Astrocyte (in vitro differentiated cells and primary cell): ENCODE results near the gene BST1. TPM values are rescaled to one million over a fixed set of nuclear protein-coding genes. Genes with fewer than 3 reads are reported as not detected.

Experiments
- DNase-seq: peaks from one replicate; pipeline ENCODE4 v3.0.0-alpha.2; 2010; ENCODE audit warnings: low read depth
- FAIRE-seq: peaks from 2 replicates; lab custom pipeline; 2011; peaks lifted over from hg19 to GRCh38; lab: Jason Lieb, UNC
- H2AFZ ChIP-seq: 2 replicates; pipeline ENCODE4 v1.6.0; 2012; ENCODE audit warnings: low read depth, low read length, inconsistent platforms
- H3K27ac ChIP-seq: 2 replicates; pipeline ENCODE4 v1.5.1; 2011; ENCODE audit warnings: low read depth, low read length, inconsistent platforms
- H3K27me3 ChIP-seq: 2 replicates; pipeline ENCODE4 v1.6.0; 2011; ENCODE audit warnings: low read length, inconsistent platforms; ENCODE audit not compliant: insufficient read depth
- H3K36me3 ChIP-seq: 2 replicates; pipeline ENCODE4 v1.5.1; 2011; ENCODE audit warnings: low read length, inconsistent platforms; ENCODE audit not compliant: insufficient read depth
- H3K4me1 ChIP-seq: 2 replicates; pipeline ENCODE4 v1.5.1; 2011; ENCODE audit warnings: low read length, inconsistent platforms; ENCODE audit not compliant: insufficient read depth
- H3K4me2 ChIP-seq: 2 replicates; pipeline ENCODE4 v1.6.0; 2012; ENCODE audit warnings: low read length, inconsistent platforms
- H3K4me3 ChIP-seq: 2 replicates; pipeline ENCODE4 v1.5.1; 2011; ENCODE audit warnings: low read depth, mild to moderate bottlenecking, low read length, inconsistent platforms; ENCODE audit not compliant: insufficient read depth
- H3K79me2 ChIP-seq: 2 replicates; pipeline ENCODE4 v1.6.0; 2012; ENCODE audit warnings: mild to moderate bottlenecking, low read length, inconsistent platforms; ENCODE audit not compliant: insufficient read depth
- H3K9ac ChIP-seq: 2 replicates; pipeline ENCODE4 v1.6.0; 2012; ENCODE audit warnings: mild to moderate bottlenecking, low read length, inconsistent platforms
- H3K9me3 ChIP-seq: 2 replicates; pipeline ENCODE4 v1.5.1; 2012; ENCODE audit warnings: low read depth, mild to moderate bottlenecking, low read length, inconsistent platforms; ENCODE audit not compliant: insufficient read depth
- H4K20me1 ChIP-seq: 2 replicates; pipeline ENCODE4 v1.6.0; 2012; ENCODE audit warnings: low read length, inconsistent platforms; ENCODE audit not compliant: insufficient read depth
- H3K27ac Mint-ChIP-seq: one replicate; pipeline ENCODE4 v1.8.0; 2021; ENCODE audit warnings: mild to moderate bottlenecking, mixed read lengths; ENCODE audit not compliant: unreplicated experiment
- H3K27me3 Mint-ChIP-seq: one replicate; pipeline ENCODE4 v1.8.0; 2021; ENCODE audit warnings: low read depth, mixed read lengths; ENCODE audit not compliant: unreplicated experiment
- H3K36me3 Mint-ChIP-seq: one replicate; pipeline ENCODE4 v1.8.0; 2021; ENCODE audit warnings: low read depth, mixed read lengths; ENCODE audit not compliant: unreplicated experiment
- H3K4me1 Mint-ChIP-seq: one replicate; pipeline ENCODE4 v1.8.0; 2021; ENCODE audit warnings: low read depth, mixed read lengths; ENCODE audit not compliant: unreplicated experiment
- H3K4me3 Mint-ChIP-seq: one replicate; pipeline ENCODE4 v1.8.0; 2021; ENCODE audit warnings: mild to moderate bottlenecking, moderate library complexity, mixed read lengths; ENCODE audit not compliant: unreplicated experiment
- H3K9me3 Mint-ChIP-seq: one replicate; pipeline ENCODE4 v1.8.0; 2021; ENCODE audit warnings: mild to moderate bottlenecking, mixed read lengths; ENCODE audit not compliant: unreplicated experiment
- EZH2 ChIP-seq: IDR thresholded peaks from 2 replicates; pipeline ENCODE4 v1.6.1; 2012; ENCODE audit warnings: mild to moderate bottlenecking, low read length, inconsistent platforms; ENCODE audit not compliant: insufficient read depth
- total RNA-seq: library from RNA; stranded (reverse); gene quantifications from 2 replicates; pipeline ENCODE4 v1.2.1, GENCODE V29; 2021
- TF ChIP-seq, protein P1 (sequence below): IDR thresholded peaks from 2 replicates; pipeline ENCODE4 v1.5.1; 2011; ENCODE audit warnings: low read depth, mild to moderate bottlenecking, inconsistent platforms, low read length, moderate library complexity; ENCODE audit not compliant: insufficient read depth

Gene BST1
- total RNA-seq, 1 donor from 2014 or later, result 24.5 TPM

DNA sequence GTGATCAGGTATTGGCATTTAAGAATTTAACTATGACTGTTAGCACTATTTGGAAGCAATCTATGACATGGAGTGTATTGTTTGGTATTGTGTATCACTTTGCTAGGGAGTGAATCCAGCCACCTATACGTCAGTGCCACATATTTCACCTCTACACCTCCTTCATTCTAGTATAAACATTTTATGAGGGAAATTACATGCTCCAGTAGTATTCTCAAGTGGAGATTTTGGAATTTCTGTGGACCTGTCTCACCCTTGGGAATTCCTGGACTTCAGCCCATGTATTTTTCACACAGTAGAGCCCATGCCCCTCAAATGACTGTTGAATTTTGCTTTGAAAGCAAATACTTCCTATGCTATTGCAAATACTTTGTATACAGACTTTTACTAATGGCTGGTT, 11.3 kb downstream of the BST1 start:
- peak; percentile 23 for FAIRE-seq

DNA sequence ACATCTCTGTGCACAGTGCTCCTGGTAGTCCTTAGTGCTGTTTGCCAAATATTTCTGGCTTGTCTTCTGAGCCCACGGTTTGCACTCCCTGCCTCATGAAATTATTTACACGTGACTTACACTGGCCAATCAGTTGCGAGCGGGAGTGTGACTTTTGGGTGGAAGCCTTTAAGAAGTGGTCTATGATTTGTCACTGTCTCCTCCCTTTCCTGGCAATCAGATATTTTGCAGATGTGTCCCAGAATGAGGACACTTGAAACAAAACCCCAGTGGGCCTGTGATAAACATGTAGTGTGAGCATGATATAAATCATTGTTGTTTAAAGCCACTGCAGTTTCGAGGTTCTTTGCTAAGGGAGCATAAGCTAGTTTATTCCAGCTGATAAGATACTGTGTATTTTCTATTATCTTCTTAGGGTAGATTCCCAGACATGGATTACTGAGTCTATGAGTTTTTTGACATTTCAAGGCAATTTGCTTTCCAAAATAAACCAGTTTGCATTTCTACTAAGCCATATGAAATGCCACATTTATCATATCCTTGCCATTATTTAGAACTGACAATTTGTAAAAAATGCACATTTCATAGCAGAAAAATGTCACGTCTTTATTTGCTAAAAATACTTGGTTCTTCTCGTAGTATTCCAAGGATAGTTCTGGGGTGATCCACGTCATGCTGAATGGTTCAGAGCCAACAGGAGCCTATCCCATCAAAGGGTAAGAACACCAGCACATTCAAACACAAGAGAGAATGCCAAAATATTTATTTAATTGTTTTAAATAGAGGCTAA, 12.0 kb downstream of the BST1 start:
- FAIRE-seq, result peak; percentile 87

More for the DNA sequence above, 11.3 kb downstream of the BST1 start:
- H3K4me3 ChIP-seq, result no peak overlapping the region
- H3K36me3 ChIP-seq, result no peaks in the 10 kb centered on the region
- H3K27me3 ChIP-seq, result no peaks in the 10 kb centered on the region
- TF ChIP-seq, protein P1, sequence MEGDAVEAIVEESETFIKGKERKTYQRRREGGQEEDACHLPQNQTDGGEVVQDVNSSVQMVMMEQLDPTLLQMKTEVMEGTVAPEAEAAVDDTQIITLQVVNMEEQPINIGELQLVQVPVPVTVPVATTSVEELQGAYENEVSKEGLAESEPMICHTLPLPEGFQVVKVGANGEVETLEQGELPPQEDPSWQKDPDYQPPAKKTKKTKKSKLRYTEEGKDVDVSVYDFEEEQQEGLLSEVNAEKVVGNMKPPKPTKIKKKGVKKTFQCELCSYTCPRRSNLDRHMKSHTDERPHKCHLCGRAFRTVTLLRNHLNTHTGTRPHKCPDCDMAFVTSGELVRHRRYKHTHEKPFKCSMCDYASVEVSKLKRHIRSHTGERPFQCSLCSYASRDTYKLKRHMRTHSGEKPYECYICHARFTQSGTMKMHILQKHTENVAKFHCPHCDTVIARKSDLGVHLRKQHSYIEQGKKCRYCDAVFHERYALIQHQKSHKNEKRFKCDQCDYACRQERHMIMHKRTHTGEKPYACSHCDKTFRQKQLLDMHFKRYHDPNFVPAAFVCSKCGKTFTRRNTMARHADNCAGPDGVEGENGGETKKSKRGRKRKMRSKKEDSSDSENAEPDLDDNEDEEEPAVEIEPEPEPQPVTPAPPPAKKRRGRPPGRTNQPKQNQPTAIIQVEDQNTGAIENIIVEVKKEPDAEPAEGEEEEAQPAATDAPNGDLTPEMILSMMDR, result no peak
- no peaks in the 10 kb centered on the region for H4K20me1 ChIP-seq
- peaks cover 30% of the 10 kb centered on the region for H3K4me1 Mint-ChIP-seq
- no peaks in the 10 kb centered on the region for H3K9me3 Mint-ChIP-seq
- no peak overlapping the region for H3K4me2 ChIP-seq
- peaks cover 24% of the 10 kb centered on the region for H3K4me1 ChIP-seq
- no peak overlapping the region for H2AFZ ChIP-seq
- peak; percentile 72 for DNase-seq
- H3K27me3 Mint-ChIP-seq, result no peaks in the 10 kb centered on the region
- H3K27ac Mint-ChIP-seq, result no peak overlapping the region
- no peaks in the 10 kb centered on the region for H3K9me3 ChIP-seq
- no peaks in the 10 kb centered on the region for H3K36me3 Mint-ChIP-seq
- H3K79me2 ChIP-seq, result no peaks in the 10 kb centered on the region
- no peak overlapping the region for H3K9ac ChIP-seq
- H3K4me3 Mint-ChIP-seq, result no peak overlapping the region
- peak overlapping the region; percentile 16 for H3K27ac ChIP-seq

DNA sequence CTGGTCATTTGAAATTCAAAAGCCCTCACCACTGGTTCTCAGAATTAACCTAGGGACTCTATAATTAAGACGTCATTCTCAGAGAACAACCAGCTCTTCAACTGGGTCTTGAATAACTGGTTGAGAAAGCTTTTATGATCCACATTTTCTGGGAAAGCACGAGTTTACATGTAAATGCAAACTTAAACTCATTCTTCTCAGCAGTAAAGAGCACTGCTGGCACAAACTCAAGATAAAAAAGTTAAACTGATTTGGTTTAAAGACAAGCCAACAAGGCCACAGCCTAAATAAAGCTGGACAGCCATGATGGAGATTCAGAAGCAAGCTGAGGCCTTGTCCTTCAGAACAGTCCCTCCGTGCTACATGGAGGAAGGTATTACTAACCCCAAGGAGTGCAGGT, 13.2 kb downstream of the BST1 start:
- H3K9me3 ChIP-seq, result no peaks in the 10 kb centered on the region
- H3K4me3 ChIP-seq, result no peak overlapping the region
- no peak overlapping the region for H3K4me2 ChIP-seq
- DNase-seq (no peak), FAIRE-seq (no peak)
- peaks cover 4% of the 10 kb centered on the region for H3K36me3 ChIP-seq
- no peaks in the 10 kb centered on the region for H4K20me1 ChIP-seq
- Mint-ChIP-seq H3K36me3 (no peaks in the 10 kb centered on the region), H3K9me3 (no peaks in the 10 kb centered on the region), H3K4me3 (no peak overlapping the region), H3K27me3 (no peaks in the 10 kb centered on the region), H3K4me1 (peaks cover 25% of the 10 kb centered on the region), H3K27ac (no peak overlapping the region)
- TF ChIP-seq EZH2, result no peak
- TF ChIP-seq, protein P1, result no peak
- no peak overlapping the region for H2AFZ ChIP-seq
- H3K27ac ChIP-seq, result no peak overlapping the region
- no peaks in the 10 kb centered on the region for H3K79me2 ChIP-seq
- H3K9ac ChIP-seq, result no peak overlapping the region
- no peaks in the 10 kb centered on the region for H3K27me3 ChIP-seq
- H3K4me1 ChIP-seq, result peaks cover 24% of the 10 kb centered on the region

More for the DNA sequence above, 12.0 kb downstream of the BST1 start:
- H3K27ac Mint-ChIP-seq, result no peak overlapping the region
- peaks cover 25% of the 10 kb centered on the region for H3K4me1 Mint-ChIP-seq
- TF ChIP-seq, protein P1, result no peak
- no peak for TF ChIP-seq EZH2
- no peaks in the 10 kb centered on the region for H3K27me3 Mint-ChIP-seq
- H3K36me3 Mint-ChIP-seq, result no peaks in the 10 kb centered on the region
- no peaks in the 10 kb centered on the region for H3K79me2 ChIP-seq
- no peaks in the 10 kb centered on the region for H3K9me3 Mint-ChIP-seq
- H3K4me1 ChIP-seq, result peaks cover 24% of the 10 kb centered on the region
- no peak overlapping the region for H3K4me3 Mint-ChIP-seq
- no peaks in the 10 kb centered on the region for H3K9me3 ChIP-seq
- H4K20me1 ChIP-seq, result no peaks in the 10 kb centered on the region
- DNase-seq, result peak; percentile 79
- H3K27ac ChIP-seq, result peak overlapping the region; percentile 16
- H3K36me3 ChIP-seq, result no peaks in the 10 kb centered on the region
- no peak overlapping the region for H2AFZ ChIP-seq
- no peak overlapping the region for H3K9ac ChIP-seq
- H3K4me2 ChIP-seq, result no peak overlapping the region
- no peaks in the 10 kb centered on the region for H3K27me3 ChIP-seq
- no peak overlapping the region for H3K4me3 ChIP-seq
